Measurements from ENCODE around the gene FBXL16. TPM values are rescaled to one million over a fixed set of nuclear protein-coding genes. Genes with fewer than 3 reads are reported as not detected.
A peak's percentile ranks its signal among the peaks of the same experiment; 100 is the strongest.

The FBXL16 gene
- total and polyA plus RNA-seq, 2 of the 13 experiments (the other 11 are each of a cell fraction or from before 2014, with no cell fraction given), result 0.22 to 2.0 TPM

- TF ChIP-seq ZBTB26 (CRISPR knock-in tag; IDR thresholded peaks at IDR 0.05; ENCODE audit: borderline replicate concordance) (peak; percentile 17; the same call in 1 of the 2 replicates), ZNF710 (CRISPR knock-in tag; IDR thresholded peaks at IDR 0.05; ENCODE audit: borderline replicate concordance) (no peak), CENPBD1 (CRISPR knock-in tag; IDR thresholded peaks at IDR 0.05; ENCODE audit: borderline replicate concordance, low read depth) (no peak), ZNF557 (CRISPR knock-in tag; IDR thresholded peaks at IDR 0.05) (0 out of 2 replicates have a peak, but pooled peaks have one; percentile 32), ZNF788 (CRISPR knock-in tag; IDR thresholded peaks at IDR 0.05; ENCODE audit: borderline replicate concordance) (no peak), FOXM1 (CRISPR knock-in tag; IDR thresholded peaks at IDR 0.05) (no peak), PTBP1 (IDR thresholded peaks at IDR 0.05; ENCODE audit: low read depth, low read length, poor library complexity, severe bottlenecking) (no peak), MEIS1 (CRISPR knock-in tag; IDR thresholded peaks at IDR 0.05; ENCODE audit: borderline replicate concordance) (no peak), TBX2 (CRISPR knock-in tag; IDR thresholded peaks at IDR 0.05; ENCODE audit: borderline replicate concordance) (no peak), MXD1 (CRISPR knock-in tag; IDR thresholded peaks at IDR 0.05) (peak; percentile 38; the same call in 1 of the 2 replicates), SALL1 (CRISPR knock-in tag; IDR thresholded peaks at IDR 0.05) (0 out of 2 replicates have a peak, but pooled peaks have one; percentile 27), ZNF629 (CRISPR knock-in tag; conservative IDR thresholded peaks at IDR 0.05) (no peak), ZGPAT (CRISPR knock-in tag; IDR thresholded peaks at IDR 0.05) (peak; percentile 33; the same call in 1 of the 2 replicates), ZNF777 (CRISPR knock-in tag; IDR thresholded peaks at IDR 0.05) (peak; percentile 99), HMGXB4 (CRISPR knock-in tag; IDR thresholded peaks at IDR 0.05; ENCODE audit: borderline replicate concordance in 1 of 2, low read depth in 1 of 2) (0 out of 4 replicates have a peak, but pooled peaks of 1 of the 2 experiments have one; percentile 12), RAD21 (CRISPR knock-in tag; IDR thresholded peaks at IDR 0.05) (peak; percentile 50; the same call in 1 of the 2 replicates), ZNF124 (CRISPR knock-in tag; IDR thresholded peaks at IDR 0.05) (no peak), GABPB1 (CRISPR knock-in tag; IDR thresholded peaks at IDR 0.05) (peak; percentile 86), SETDB1 (CRISPR knock-in tag; IDR thresholded peaks at IDR 0.05; ENCODE audit: borderline replicate concordance) (no peak), SIN3A (IDR thresholded peaks at IDR 0.05; ENCODE audit: borderline replicate concordance, low read depth, low read length) (0 out of 2 replicates have a peak, but pooled peaks have one; percentile 5), FOSL2 (CRISPR knock-in tag; IDR thresholded peaks at IDR 0.05) (peak; percentile 14; the same call in 1 of the 2 replicates)
Observed at GRCh38 chr16:679814-680624, 25.6 kb downstream of the FBXL16 start, which contains the start of gene STUB1 (continued).
